K562 (cell line): ENCODE results near the gene DLK2. TPM values are rescaled to one million over a fixed set of nuclear protein-coding genes. Genes with fewer than 3 reads are reported as not detected.

Experiments used
- CGGBP1 ChIP-seq: fragments of 250-450 bp; sonication (Bioruptor Pico); IDR thresholded peaks from 2 replicates; pipeline ENCODE4 v1.9.0; 2021; ENCODE audit warnings: mild to moderate bottlenecking
- CHCHD3 ChIP-seq: fragments of 250-450 bp; sonication (Bioruptor Pico); IDR thresholded peaks from 2 replicates; pipeline ENCODE4 v2.1.2; 2022; ENCODE audit warnings: mild to moderate bottlenecking
- CHD1 ChIP-seq: fragments of 200-600 bp; sonication (generic); IDR thresholded peaks from one replicate; pipeline ENCODE4 v1.6.1; 2012; ENCODE audit warnings: mild to moderate bottlenecking, moderate library complexity, low read length, inconsistent platforms
- GATA2 ChIP-seq: sonication (generic); formaldehyde crosslinking; IDR thresholded peaks from 2 replicates; pipeline ENCODE4 v1.4.0; 2020; ENCODE audit warnings: mild to moderate bottlenecking, missing genetic modification reagents
- HDAC3 ChIP-seq: fragments of 450-650 bp; IDR thresholded peaks from 2 replicates; pipeline ENCODE4 v1.6.1; 2018; ENCODE audit warnings: borderline replicate concordance, mild to moderate bottlenecking, moderate library complexity; ENCODE audit not compliant: partially characterized antibody
- HMGXB4 ChIP-seq: sonication (generic); formaldehyde crosslinking; IDR thresholded peaks from 2 replicates; pipeline ENCODE4 v1.8.1; 2023; ENCODE audit warnings: mild to moderate bottlenecking, missing genetic modification reagents
- PHTF2 ChIP-seq: fragments of 250-450 bp; sonication (Bioruptor Pico); IDR thresholded peaks from 2 replicates; pipeline ENCODE4 v1.5.0; 2021; ENCODE audit warnings: mild to moderate bottlenecking
- POLR2G ChIP-seq: fragments of 200-400 bp; formaldehyde crosslinking; IDR thresholded peaks from 2 replicates; pipeline ENCODE4 v1.6.1; 2017; ENCODE audit warnings: low read depth, mild to moderate bottlenecking, antibody characterized with exemption, low read length, moderate library complexity
- POU5F1 ChIP-seq: fragments of 150-350 bp; IDR thresholded peaks from 2 replicates; pipeline ENCODE4 v1.6.1; 2014; ENCODE audit warnings: borderline replicate concordance, low read length, low read depth, mild to moderate bottlenecking; ENCODE audit not compliant: partially characterized antibody
- TFE3 ChIP-seq: fragments of 450-650 bp; formaldehyde crosslinking; IDR thresholded peaks from 2 replicates; pipeline ENCODE4 v1.4.0; 2020; ENCODE audit warnings: mild to moderate bottlenecking, mixed read lengths
- THRAP3 ChIP-seq: fragments of 450-650 bp; IDR thresholded peaks from 2 replicates; pipeline ENCODE4 v1.6.1; 2016; ENCODE audit warnings: mild to moderate bottlenecking, inconsistent platforms, borderline replicate concordance
- U2AF2 ChIP-seq: fragments of 200-400 bp; formaldehyde crosslinking; optimal IDR thresholded peaks from 2 replicates; pipeline ENCODE3; 2017; ENCODE audit warnings: low read depth, mild to moderate bottlenecking, low read length
- ZBTB7A ChIP-seq: IDR thresholded peaks from 2 replicates; pipeline ENCODE4 v1.6.1; 2011; ENCODE audit warnings: low read depth, mild to moderate bottlenecking, low read length, moderate library complexity, borderline replicate concordance; ENCODE audit not compliant: control insufficient read depth
- ZNF165 ChIP-seq: fragments of 250-450 bp; sonication (Bioruptor Pico); IDR thresholded peaks from 2 replicates; pipeline ENCODE4 v1.4.0; 2020; ENCODE audit warnings: borderline replicate concordance
- ZNF395 ChIP-seq: fragments of 200-800 bp; sonication (Bioruptor generic); IDR thresholded peaks from 2 replicates; pipeline ENCODE4 v1.6.1; 2017; ENCODE audit warnings: missing genetic modification characterization, missing compliant biosample characterization
- ZNF644 ChIP-seq: fragments of 200-800 bp; sonication (Bioruptor generic); IDR thresholded peaks from 2 replicates; pipeline ENCODE4 v1.6.1; 2016; ENCODE audit warnings: low read depth, missing genetic modification characterization, missing compliant biosample characterization
- ZNF655 ChIP-seq: fragments of 250-450 bp; sonication (Bioruptor Pico); IDR thresholded peaks from 2 replicates; pipeline ENCODE4 v1.5.0; 2021
- ZSCAN29 ChIP-seq: fragments of 450-650 bp; IDR thresholded peaks from 2 replicates; pipeline ENCODE4 v1.6.1; 2017
- polyA plus RNA-seq, 8 experiments: library from polyadenylated mRNA; depleted of rRNA in 4 of 8; stranded (reverse) in 5 of 8; unstranded in 3 of 8; fragments of >200 nt; fragmentation: Nextera tagmentation in 2 of 8; fragmentation: Illumina TruSeq in 1 of 8; extraction: Ambion mirVana in 2 of 8; extraction: Trizol in 1 of 8; gene quantifications; 2 replicates each; pipeline versions ENCODE4 v1.2.1 to v1.2.3, GENCODE V29; 2011 to 2014; ENCODE audit warnings: inconsistent platforms in 1 of 8, missing spikeins in 1 of 8
- total RNA-seq, 7 experiments: library from RNA; depleted of rRNA in 6 of 7; stranded (reverse); fragments of >200 nt in 6 of 7; fragmentation: Illumina TruSeq in 2 of 7; extraction: Trizol in 2 of 7; gene quantifications; 2 replicates each; pipeline versions ENCODE4 v1.2.1 to v1.2.3, GENCODE V29; 2011 to 2021; ENCODE audit warnings: low replicate concordance in 1 of 7
- TF ChIP-seq, protein P1 (sequence below): sonication (generic); formaldehyde crosslinking; IDR thresholded peaks from 2 replicates; pipeline ENCODE4 v1.8.1; 2023; ENCODE audit warnings: mild to moderate bottlenecking, missing genetic modification reagents

The DLK2 gene
- total and polyA plus RNA-seq, 9 of the 15 experiments (the other 6 are each of a cell fraction or from before 2014, with no cell fraction given): 0.11 to 0.53 (median 0.29) TPM; not detected in 3

DNA sequence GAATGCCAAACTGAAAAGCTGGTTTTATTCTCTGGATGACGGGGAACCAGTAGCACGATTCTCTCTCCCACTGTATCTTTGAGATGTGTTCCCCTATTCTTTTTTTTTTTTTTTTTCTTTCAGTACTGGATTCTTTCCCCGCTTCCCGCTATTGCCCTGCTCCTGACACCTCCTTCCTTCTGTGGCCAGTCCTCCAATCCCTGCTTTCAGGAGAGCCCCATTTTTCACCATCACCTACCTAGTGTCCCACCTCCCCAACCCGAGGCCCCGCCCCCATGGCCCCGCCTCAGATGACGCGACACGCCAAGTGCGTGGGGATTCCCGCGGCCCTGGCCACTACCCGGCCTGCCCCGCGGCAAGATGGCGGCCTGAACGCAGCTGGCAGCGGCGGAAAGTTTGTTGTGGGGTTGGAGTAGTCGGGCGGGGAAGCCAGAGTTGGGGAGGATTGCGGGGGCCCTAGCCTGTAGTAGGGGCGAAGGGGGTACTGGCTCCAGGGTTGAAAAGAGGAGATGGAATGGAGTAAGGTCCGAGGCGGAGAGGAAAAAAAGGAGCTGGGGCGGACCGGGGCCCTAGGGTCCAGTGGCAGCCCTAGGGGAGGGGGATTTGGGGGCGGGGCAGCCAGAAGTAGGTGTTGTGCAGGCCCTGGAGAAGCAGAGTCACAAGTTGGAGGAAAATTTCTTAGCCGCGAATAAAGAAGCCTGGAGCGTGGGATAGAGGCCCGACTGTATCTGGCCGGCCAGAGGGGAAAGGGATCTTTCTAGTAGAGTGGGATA lies 22.1 kb upstream of the DLK2 start, which contains the start of gene TJAP1 (continued):
- TF ChIP-seq U2AF2 (no peak), THRAP3 (no peak), ZNF644 (no peak), TFE3 (no peak), CHD1 (no peak), POU5F1 (no peak), HMGXB4 (CRISPR knock-in tag) (peak; percentile 64; the same call in 1 of the 2 replicates), CHCHD3 (CRISPR knock-in tag) (no peak), CGGBP1 (no peak), GATA2 (CRISPR knock-in tag) (no peak), ZNF395 (no peak), POLR2G (peak; percentile 99), HDAC3 (no peak), ZNF165 (CRISPR knock-in tag) (no peak), ZBTB7A (peak; percentile 23; the same call in 1 of the 2 replicates), ZSCAN29 (no peak), PHTF2 (CRISPR knock-in tag) (no peak), ZNF655 (CRISPR knock-in tag) (no peak)
- TF ChIP-seq, protein P1, sequence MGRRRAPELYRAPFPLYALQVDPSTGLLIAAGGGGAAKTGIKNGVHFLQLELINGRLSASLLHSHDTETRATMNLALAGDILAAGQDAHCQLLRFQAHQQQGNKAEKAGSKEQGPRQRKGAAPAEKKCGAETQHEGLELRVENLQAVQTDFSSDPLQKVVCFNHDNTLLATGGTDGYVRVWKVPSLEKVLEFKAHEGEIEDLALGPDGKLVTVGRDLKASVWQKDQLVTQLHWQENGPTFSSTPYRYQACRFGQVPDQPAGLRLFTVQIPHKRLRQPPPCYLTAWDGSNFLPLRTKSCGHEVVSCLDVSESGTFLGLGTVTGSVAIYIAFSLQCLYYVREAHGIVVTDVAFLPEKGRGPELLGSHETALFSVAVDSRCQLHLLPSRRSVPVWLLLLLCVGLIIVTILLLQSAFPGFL: no peak
